Loucy (cell line): ENCODE measurements around the gene ARHGAP25.

Experiments used
- EZH2phosphoT487 ChIP-seq: fragments of 200-600 bp; IDR thresholded peaks from 2 replicates; pipeline ENCODE4 v1.6.1; 2018; ENCODE audit warnings: antibody characterized with exemption, mild to moderate bottlenecking, moderate library complexity, borderline replicate concordance
- TF ChIP-seq, protein P1 (sequence below): fragments of 200-600 bp; sonication (generic); conservative IDR thresholded peaks from 2 replicates; pipeline ENCODE4 v1.5.1; 2014; ENCODE audit warnings: mild to moderate bottlenecking, antibody characterized with exemption, low read length

DNA sequence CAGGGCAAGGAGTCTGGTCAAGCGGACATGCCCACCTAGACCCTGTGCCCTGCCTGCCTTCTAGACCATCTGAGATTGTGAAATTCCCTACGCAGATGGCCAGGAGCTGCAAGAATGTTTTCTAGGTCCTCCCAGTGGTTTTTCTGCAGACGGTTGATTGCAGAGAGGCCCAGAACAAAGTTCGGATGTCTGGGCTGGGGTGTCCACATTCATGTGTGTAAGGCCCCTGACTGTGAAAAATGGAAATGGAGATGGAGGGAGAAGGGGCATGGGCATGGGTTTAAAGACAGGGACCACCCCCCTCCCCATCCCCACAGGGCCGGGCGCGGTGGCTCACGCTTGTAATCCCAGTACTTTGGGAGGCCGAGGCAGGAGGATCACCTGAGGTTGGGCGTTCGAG, 11.8 kb downstream of the ARHGAP25 start:
- TF ChIP-seq, protein P1, sequence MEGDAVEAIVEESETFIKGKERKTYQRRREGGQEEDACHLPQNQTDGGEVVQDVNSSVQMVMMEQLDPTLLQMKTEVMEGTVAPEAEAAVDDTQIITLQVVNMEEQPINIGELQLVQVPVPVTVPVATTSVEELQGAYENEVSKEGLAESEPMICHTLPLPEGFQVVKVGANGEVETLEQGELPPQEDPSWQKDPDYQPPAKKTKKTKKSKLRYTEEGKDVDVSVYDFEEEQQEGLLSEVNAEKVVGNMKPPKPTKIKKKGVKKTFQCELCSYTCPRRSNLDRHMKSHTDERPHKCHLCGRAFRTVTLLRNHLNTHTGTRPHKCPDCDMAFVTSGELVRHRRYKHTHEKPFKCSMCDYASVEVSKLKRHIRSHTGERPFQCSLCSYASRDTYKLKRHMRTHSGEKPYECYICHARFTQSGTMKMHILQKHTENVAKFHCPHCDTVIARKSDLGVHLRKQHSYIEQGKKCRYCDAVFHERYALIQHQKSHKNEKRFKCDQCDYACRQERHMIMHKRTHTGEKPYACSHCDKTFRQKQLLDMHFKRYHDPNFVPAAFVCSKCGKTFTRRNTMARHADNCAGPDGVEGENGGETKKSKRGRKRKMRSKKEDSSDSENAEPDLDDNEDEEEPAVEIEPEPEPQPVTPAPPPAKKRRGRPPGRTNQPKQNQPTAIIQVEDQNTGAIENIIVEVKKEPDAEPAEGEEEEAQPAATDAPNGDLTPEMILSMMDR = no peak
- no peak for TF ChIP-seq EZH2phosphoT487
